ENCODE data around the gene TNS4. TPM values are rescaled to one million over a fixed set of nuclear protein-coding genes. Genes with fewer than 3 reads are reported as not detected.

Gene TNS4
- total RNA-seq, 4 donors from 2014 or later, result 413 to 1,865 (median 485) TPM

- DNase-seq (ENCODE audit: low spot score in 2 of 2), result no peak
- no peak overlapping the region for H3K4me3 ChIP-seq (ENCODE audit: low read depth, poor library complexity, severe bottlenecking)
- WGBS, 2 donors, result 49 to 54% methylated on average over 7 of the region's 7 CpGs
- intact Hi-C loops (cut with DNase I; ENCODE audit: low total_unique reads), result no loop called here
- TF ChIP-seq CTCF (IDR thresholded peaks at IDR 0.05) (no peak), POLR2A (IDR thresholded peaks at IDR 0.05) (no peak)
These were observed 49.1 kb downstream of the TNS4 start for GRCh38 chr17:40452216-40452787.

GRCh38 chr17:40451420-40451819, 50.0 kb downstream of the TNS4 start:
- H3K4me3 ChIP-seq (ENCODE audit: low read depth, poor library complexity, severe bottlenecking), result no peak overlapping the region
- intact Hi-C loops (cut with DNase I; ENCODE audit: low total_unique reads), result no loop called here
- WGBS, 2 donors, result 14% methylated on average over 6 of the region's 6 CpGs
- peak; percentile 65 to 94 for DNase-seq (ENCODE audit: low spot score in 2 of 2)
- TF ChIP-seq CTCF (IDR thresholded peaks at IDR 0.05) (no peak), POLR2A (IDR thresholded peaks at IDR 0.05) (no peak)

GRCh38 chr17:40450175-40450574, 51.2 kb downstream of the TNS4 start:
- no peak overlapping the region for H3K4me3 ChIP-seq (ENCODE audit: low read depth, poor library complexity, severe bottlenecking)
- TF ChIP-seq CTCF (IDR thresholded peaks at IDR 0.05), result no peak
- TF ChIP-seq POLR2A (IDR thresholded peaks at IDR 0.05), result no peak
- intact Hi-C loops (cut with DNase I; ENCODE audit: low total_unique reads), result no loop called here
- WGBS, 2 donors, result 89 to 90% methylated on average over 3 of the region's 3 CpGs
- DNase-seq (ENCODE audit: low spot score in 2 of 2), result no peak

- DNase-seq (ENCODE audit: low spot score in 2 of 2), result no peak
- intact Hi-C loops (cut with DNase I; ENCODE audit: low total_unique reads), result loop anchor here (10.0 kb wide), 1 partner anchor 86 kb away; no protein-coding TSS in a partner anchor
- TF ChIP-seq CTCF (IDR thresholded peaks at IDR 0.05), result peak in 1 of 3 donors; percentile 58
- TF ChIP-seq POLR2A (IDR thresholded peaks at IDR 0.05), result no peak
- WGBS, 2 donors, result 42 to 58% methylated on average over 7 of the region's 7 CpGs
- no peak overlapping the region for H3K4me3 ChIP-seq (ENCODE audit: low read depth, poor library complexity, severe bottlenecking)
These were observed 52.7 kb downstream of the TNS4 start for GRCh38 chr17:40448639-40449261.

- TF ChIP-seq CTCF (IDR thresholded peaks at IDR 0.05), result no peak
- TF ChIP-seq POLR2A (IDR thresholded peaks at IDR 0.05), result no peak
- H3K4me3 ChIP-seq (ENCODE audit: low read depth, poor library complexity, severe bottlenecking), result no peak overlapping the region
- DNase-seq (ENCODE audit: low spot score in 2 of 2), result peak in 1 of 2 donors; percentile 49
- intact Hi-C loops (cut with DNase I; ENCODE audit: low total_unique reads), result loop anchor here (10.0 kb wide), 1 partner anchor 87 kb away; no protein-coding TSS in a partner anchor
- 33 to 39% methylated on average over 8 of the region's 8 CpGs for WGBS, 2 donors
These were observed 53.2 kb downstream of the TNS4 start for GRCh38 chr17:40448213-40448638.

All from lower leg skin (tissue), 4 donors.